Measurements from ENCODE around the gene RNF215. TPM values are rescaled to one million over a fixed set of nuclear protein-coding genes. Genes with fewer than 3 reads are reported as not detected.
A peak's percentile ranks its signal among the peaks of the same experiment; 100 is the strongest.
"Not testable (repeated sequence)": the region's sequence is repeated elsewhere in the genome, so short reads cannot be mapped to it uniquely, and the experiment has no call there.

The RNF215 gene
- polyA plus RNA-seq, 3 donors from 2014 or later = 0.38 to 1.1 (median 0.56) TPM

DNA sequence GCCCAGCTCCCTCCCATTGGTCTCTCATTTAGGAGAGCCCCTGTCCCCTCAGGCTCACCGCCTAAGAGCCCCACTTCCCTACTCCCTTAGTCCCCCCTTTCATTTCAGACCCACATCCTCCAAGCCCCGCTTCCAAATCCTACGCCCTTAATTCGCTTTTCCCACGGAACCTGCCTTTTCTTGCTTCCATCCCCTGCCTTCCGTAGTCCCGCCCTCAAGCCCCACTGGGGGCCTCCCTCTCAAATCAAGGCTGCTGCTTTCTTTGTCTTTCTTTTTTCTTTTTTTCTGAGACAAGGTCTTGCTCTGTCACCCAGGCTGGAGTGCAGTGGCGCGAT is 30.0 kb downstream of the RNF215 start:
- Mint-ChIP-seq H3K9me3 (no peaks in the 10 kb centered on the region), H3K36me3 (peaks cover 5 to 12% (median 6%) of the 10 kb centered on the region in 3 donors), H3K4me3 (peak overlapping the region; percentile 96 to 99 (median 97)), H3K27ac (peak overlapping the region; percentile 75 to 98 (median 97)), H3K4me1 (peaks cover 53 to 56% of the 10 kb centered on the region in 2 donors), H3K27me3 (ENCODE audit: low read depth in 3 of 3) (peaks cover 0 to 9% (median 4%) of the 10 kb centered on the region in 3 donors)
- DNase-seq = no peak

DNA sequence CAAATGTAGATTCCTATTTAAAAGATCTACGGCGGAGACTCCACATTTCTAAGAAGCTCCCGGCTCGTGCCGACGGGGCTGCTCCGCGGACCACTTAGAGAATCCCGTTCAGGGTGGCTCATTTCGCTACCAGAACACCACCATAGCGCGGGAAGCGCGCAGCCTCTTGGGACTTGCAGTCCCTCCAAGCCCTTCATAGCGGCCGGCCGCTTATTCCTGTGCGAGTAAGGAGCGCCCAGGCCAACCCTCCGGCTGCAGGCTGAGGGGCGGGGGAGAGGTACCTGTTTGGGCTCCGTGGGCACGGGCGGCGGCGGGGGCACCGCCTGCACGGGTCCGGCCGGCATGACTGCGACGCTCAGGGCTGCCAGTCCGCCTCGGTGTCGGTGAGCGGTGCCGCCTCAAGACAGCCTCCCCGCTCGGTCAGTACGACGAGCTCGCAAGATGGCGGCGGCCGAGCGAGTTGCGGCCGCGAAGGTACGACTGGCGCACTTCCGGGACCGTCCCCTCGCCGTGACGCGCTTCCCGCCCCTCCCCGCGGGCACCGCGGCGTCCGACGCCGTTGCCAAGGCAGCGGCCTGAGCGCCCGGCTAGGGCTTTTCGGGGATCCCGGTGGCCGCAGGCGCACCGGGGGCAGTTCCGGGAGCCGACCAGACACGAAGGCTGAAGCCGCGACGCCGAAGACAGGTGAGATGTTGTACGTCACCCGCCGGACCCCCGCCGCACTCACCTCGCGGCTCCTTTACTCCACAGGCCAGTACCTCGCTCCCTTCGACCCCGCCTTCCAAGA is 30.6 kb downstream of the RNF215 start, which contains the start of the genes CCDC157 and SF3A1:
TSS of gene CCDC157 (plus strand) at position 559 of the 787 bp plus-strand sequence. CDS start 8,994 bp downstream, outside the sequence.
TSS of gene SF3A1 (minus strand) at position 446 of the 787 bp plus-strand sequence. CDS start at position 344, 102 bp downstream.
- Mint-ChIP-seq H3K27me3 (ENCODE audit: low read depth in 3 of 3) (peaks cover 0 to 9% (median 4%) of the 10 kb centered on the region in 3 donors), H3K9me3 (no peaks in the 10 kb centered on the region), H3K4me1 (peaks cover 58 to 62% of the 10 kb centered on the region in 2 donors), H3K27ac (peak within 1 kb of the TSS; percentile 92 to 98 (median 97)), H3K4me3 (peak within 1 kb of the TSS; percentile 96 to 99 (median 97)), H3K36me3 (peaks cover 5 to 17% (median 7%) of the 10 kb centered on the region in 3 donors)
- peak; percentile 90 to 92 (median 92) for DNase-seq

DNA sequence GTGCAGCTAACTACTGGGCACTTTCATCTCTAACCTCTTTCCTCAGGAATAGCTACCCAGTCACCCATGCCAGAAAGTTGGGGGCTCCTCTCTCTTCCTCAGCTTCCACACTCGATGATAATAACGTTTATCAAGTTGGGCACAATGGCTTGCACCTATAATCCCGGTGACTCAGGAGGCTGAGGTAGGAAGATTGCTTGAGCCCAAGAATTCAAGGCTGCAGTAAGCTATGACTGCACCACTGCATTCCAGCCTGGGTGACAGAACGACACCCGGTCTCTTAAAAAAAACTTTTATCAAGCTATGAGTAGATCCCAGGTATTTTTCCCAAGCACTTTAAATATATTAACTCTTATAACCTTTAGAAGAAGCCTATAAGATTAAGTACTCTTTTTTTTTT is 32.6 kb downstream of the RNF215 start:
- peaks cover 0 to 9% (median 4%) of the 10 kb centered on the region in 3 donors for H3K27me3 Mint-ChIP-seq (ENCODE audit: low read depth in 3 of 3)
- DNase-seq = no peak
- H3K4me1 Mint-ChIP-seq = peaks cover 72 to 76% of the 10 kb centered on the region in 2 donors
- H3K9me3 Mint-ChIP-seq = no peaks in the 10 kb centered on the region
- peak overlapping the region in 4 of 5 donors; percentile 29 to 96 (median 64) for H3K4me3 Mint-ChIP-seq
- H3K36me3 Mint-ChIP-seq = peaks cover 10 to 28% (median 18%) of the 10 kb centered on the region in 3 donors
- peak overlapping the region; percentile 77 to 96 (median 85) for H3K27ac Mint-ChIP-seq

DNA sequence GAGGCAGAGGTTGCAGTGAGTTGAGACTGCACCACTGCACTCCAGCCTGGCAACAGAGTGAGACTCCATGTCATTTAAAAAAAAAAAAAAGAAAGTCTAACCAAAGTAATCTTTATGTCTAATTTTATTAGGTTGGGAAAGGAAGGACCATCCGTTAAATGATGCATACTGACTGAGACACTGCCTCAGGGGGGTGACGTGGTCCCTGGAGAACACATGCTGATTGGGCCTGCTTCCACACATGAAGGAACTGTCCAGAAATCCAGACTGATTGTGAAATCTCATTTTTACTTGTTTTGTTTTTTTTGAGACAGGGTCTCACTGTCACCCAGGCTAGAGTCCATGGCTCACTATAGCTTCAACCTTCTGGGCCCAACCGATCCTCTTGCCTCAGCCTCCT is 36.0 kb downstream of the RNF215 start:
- Mint-ChIP-seq H3K4me3 (peak overlapping the region in 1 of 5 donors; percentile 19), H3K4me1 (peaks cover 75 to 85% of the 10 kb centered on the region in 2 donors), H3K9me3 (no peaks in the 10 kb centered on the region), H3K27ac (peak overlapping the region in 3 of 6 donors; percentile 30 to 80 (median 49)), H3K27me3 (ENCODE audit: low read depth in 3 of 3) (peaks cover 0 to 3% (median 0%) of the 10 kb centered on the region in 3 donors), H3K36me3 (peaks cover 10 to 35% (median 18%) of the 10 kb centered on the region in 3 donors)
- DNase-seq = no peak

DNA sequence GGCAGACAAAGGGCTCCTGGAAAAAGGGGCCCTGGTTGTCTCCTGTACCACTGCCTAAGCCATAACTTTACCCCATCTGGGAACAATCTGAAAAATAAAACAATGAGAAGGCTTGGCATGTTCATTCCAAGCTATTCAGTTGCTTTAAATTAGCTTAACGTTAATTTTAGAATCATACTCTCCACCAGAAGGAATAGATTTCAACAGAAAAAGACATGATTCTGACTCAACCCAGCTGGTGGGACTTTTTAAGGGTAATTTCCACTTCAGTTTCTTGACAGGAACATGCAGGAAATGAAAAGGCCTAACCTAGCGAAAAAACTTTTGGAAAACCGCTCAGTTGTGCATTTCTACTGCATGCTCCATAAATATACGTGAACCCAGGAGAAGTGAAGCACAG is 38.4 kb downstream of the RNF215 start:
- no peak for DNase-seq
- Mint-ChIP-seq H3K4me1 (peaks cover 50 to 63% of the 10 kb centered on the region in 2 donors), H3K27me3 (ENCODE audit: low read depth in 3 of 3) (no peaks in the 10 kb centered on the region), H3K4me3 (no peak overlapping the region), H3K27ac (peak overlapping the region in 2 of 6 donors; percentile 11 to 29), H3K9me3 (no peaks in the 10 kb centered on the region), H3K36me3 (peaks cover 6 to 49% (median 18%) of the 10 kb centered on the region in 3 donors)

DNA sequence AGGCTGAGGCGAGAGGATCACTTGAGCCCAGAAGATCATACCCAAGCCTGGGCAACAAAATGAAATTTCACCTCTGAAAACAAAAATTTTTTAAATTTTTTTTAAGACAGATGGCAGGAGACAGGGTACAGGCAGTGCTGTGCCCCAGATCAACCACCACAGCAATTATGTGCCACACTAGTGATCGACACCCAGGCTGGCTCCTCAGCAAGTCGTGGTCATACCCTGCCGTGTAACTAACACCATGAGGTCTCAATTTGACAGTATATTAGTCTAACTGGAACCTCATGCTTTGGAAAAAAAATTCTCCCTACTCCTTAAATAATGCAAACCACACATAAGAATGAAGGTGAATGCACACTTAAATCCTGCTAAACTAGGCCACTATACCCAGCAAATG is 38.8 kb downstream of the RNF215 start:
- no peak overlapping the region for H3K4me3 Mint-ChIP-seq
- no peaks in the 10 kb centered on the region for H3K9me3 Mint-ChIP-seq
- H3K4me1 Mint-ChIP-seq = peaks cover 46 to 59% of the 10 kb centered on the region in 2 donors
- no peaks in the 10 kb centered on the region for H3K27me3 Mint-ChIP-seq (ENCODE audit: low read depth in 3 of 3)
- H3K36me3 Mint-ChIP-seq = peaks cover 6 to 51% (median 22%) of the 10 kb centered on the region in 3 donors
- peak overlapping the region in 2 of 6 donors; percentile 11 to 29 for H3K27ac Mint-ChIP-seq
- no peak for DNase-seq

DNA sequence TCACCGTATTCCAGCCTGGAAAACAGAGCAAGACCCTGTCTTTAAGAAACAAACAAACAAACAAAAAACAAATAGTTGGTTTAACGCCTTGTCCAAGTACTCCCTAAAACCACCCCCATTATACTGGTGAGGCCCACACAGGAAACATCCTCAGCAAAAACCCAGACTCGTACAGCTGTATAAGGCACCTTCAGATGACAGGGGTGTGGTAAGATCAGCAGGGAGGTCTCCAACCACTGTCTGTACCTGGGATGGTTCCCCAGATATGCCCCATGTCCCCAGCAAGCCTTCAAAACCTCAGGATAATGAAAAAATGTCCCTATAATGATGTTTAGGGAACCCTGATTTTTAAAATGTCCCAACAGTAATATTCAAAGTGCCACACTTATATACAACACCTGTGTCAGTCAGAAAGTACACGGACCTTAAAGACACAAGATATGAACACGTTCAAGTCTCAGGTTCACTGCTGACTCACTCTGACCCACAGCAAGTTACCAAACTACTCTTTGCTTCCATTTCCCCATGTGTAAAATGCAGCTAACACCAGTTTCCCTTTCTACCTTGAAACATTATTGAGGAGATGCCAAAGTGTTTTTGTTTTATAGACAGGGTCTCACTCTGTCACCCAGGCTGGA is 39.8 kb downstream of the RNF215 start:
- Mint-ChIP-seq H3K27me3 (ENCODE audit: low read depth in 3 of 3) (no peaks in the 10 kb centered on the region), H3K4me1 (peaks cover 36 to 49% of the 10 kb centered on the region in 2 donors), H3K9me3 (no peaks in the 10 kb centered on the region), H3K4me3 (peak overlapping the region in 1 of 5 donors; percentile 18), H3K36me3 (peaks cover 9 to 54% (median 20%) of the 10 kb centered on the region in 3 donors), H3K27ac (peak overlapping the region in 2 of 6 donors; percentile 34 to 36)
- DNase-seq = no peak

DNA sequence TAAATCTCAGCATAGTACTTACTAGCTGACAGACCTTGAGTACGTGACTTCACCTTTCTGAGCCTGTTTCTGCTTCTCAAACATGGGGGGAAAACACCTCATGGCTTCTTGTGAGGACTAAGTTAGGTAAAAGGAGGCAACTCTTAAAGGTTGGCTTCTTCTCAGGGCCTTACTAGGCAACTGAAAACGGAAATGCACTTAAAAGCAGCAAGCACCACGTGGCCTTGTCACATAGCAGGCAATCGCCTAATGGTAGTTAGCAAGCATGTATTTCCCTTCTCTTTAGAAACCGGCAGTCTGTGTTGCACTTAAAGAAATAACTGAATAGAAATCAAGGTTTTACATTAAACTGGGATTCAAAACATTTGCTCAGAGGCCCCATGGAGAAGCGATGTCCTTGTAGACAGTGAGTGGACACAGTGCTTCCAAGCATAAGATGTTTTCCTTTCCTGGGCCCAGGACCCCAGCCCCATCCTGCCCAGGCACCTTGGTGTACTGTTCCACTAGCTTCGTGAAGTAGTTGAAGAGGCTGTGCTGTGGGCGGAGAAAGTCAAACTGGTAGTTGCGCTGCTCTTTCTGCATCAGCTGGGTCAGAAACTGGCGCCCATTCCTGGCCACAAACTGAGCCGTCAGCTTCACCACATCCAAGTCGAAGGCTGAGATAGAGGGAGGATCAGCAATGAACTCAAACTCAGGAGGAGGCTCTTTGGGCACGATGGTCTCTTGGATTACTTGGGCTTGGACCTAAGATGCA is 42.6 kb downstream of the RNF215 start:
- H3K27ac Mint-ChIP-seq = no peak overlapping the region
- H3K36me3 Mint-ChIP-seq = peaks cover 5 to 61% (median 20%) of the 10 kb centered on the region in 3 donors
- no peak overlapping the region for H3K4me3 Mint-ChIP-seq
- H3K27me3 Mint-ChIP-seq (ENCODE audit: low read depth in 3 of 3) = peaks cover 0 to 3% (median 3%) of the 10 kb centered on the region in 3 donors
- H3K4me1 Mint-ChIP-seq = peaks cover 15 to 27% of the 10 kb centered on the region in 2 donors
- H3K9me3 Mint-ChIP-seq = no peaks in the 10 kb centered on the region
- no peak for DNase-seq

DNA sequence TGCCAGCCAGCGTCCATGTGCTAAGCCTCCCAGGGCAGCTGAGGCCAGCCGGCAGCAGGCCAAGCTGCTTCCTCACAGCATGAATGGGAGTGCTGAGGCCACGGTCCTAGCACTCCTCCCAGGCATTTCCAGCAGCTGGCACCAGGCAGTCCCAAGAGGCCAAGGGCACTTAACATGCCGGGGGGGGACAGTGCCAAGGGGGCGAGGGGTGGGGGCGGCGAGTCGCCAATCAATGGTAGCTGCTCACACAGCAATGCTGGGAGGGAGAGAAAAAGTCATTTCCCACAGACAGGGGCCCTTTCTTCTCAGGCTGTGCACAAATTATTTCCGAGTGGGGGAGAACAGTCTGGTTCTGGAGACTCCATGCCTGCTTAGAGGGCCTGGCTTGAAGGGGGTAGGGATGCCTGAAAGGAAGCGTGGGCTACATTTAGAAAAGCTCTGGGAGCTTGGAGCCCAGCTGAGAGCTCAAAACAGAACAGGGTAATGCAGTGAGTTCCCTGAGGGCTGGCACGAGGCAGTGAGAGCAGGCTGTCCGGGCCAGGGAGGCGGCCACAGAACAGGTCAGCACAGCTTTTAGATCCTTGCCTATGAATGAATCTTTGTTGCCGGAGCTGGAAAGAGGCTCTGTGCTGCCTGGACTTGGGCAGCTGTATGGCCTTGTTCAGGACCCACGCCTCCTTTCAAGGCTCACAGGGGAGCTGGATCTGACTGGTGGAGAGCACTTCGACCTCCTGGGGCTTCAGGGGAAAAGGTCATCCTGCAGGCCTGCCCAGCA is 46.1 kb downstream of the RNF215 start:
- no peak overlapping the region for H3K4me3 Mint-ChIP-seq

DNA sequence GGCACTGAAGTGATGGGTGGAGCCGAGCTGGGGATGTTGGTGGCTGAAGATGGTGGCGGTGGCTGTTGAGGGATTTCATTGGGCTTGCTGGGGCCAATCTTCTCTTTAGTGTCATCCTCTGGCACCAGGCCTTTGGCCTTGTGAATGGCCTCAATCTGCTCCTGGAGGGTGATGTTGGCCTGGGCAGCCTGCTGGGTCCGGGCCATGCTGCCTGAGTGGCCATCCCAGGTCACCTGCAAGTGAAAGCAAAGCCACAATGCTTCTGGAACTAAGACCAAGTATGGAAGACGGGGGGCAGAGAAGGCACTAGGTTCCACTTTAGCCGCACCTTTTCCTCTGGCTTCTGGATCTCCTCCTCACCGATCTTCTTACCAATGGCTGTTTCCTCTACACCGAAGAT is 48.4 kb downstream of the RNF215 start:
- no peaks in the 10 kb centered on the region for H3K9me3 Mint-ChIP-seq
- no peaks in the 10 kb centered on the region for H3K4me1 Mint-ChIP-seq
- peaks cover 7 to 68% (median 32%) of the 10 kb centered on the region in 3 donors for H3K36me3 Mint-ChIP-seq
- H3K27ac Mint-ChIP-seq = no peak overlapping the region
- no peak for DNase-seq
- H3K27me3 Mint-ChIP-seq (ENCODE audit: low read depth in 3 of 3) = peaks cover 2 to 5% (median 3%) of the 10 kb centered on the region in 3 donors
- no peak overlapping the region for H3K4me3 Mint-ChIP-seq

More for the DNA sequence above, 46.1 kb downstream of the RNF215 start:
- Mint-ChIP-seq H3K9me3 (no peaks in the 10 kb centered on the region), H3K36me3 (peaks cover 7 to 63% (median 31%) of the 10 kb centered on the region in 3 donors), H3K27me3 (ENCODE audit: low read depth in 3 of 3) (peaks cover 2 to 5% (median 3%) of the 10 kb centered on the region in 3 donors), H3K27ac (no peak overlapping the region), H3K4me1 (peaks cover 0 to 1% of the 10 kb centered on the region in 2 donors)
- DNase-seq = no peak

DNA sequence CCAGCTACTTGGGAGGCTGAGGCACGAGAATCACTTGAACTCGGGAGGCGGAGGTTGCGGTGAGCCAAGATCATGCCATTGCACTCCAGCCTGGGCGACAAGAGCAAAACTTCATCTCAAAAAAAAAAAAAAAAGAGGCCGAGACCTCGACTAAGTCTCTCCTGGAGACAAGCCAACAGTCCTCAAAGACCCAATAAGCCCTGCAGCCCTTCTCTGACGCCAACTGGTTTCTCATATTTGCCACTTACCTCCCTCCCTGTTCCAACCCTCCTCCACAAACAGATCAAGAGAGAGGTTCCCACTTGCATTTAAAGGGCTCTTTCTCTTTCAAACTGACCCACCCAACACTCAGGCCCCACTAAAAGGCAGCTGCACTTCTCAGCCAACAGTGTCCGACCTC is 48.9 kb downstream of the RNF215 start:
- H3K27ac Mint-ChIP-seq = peak overlapping the region in 1 of 6 donors; percentile 4

DNA sequence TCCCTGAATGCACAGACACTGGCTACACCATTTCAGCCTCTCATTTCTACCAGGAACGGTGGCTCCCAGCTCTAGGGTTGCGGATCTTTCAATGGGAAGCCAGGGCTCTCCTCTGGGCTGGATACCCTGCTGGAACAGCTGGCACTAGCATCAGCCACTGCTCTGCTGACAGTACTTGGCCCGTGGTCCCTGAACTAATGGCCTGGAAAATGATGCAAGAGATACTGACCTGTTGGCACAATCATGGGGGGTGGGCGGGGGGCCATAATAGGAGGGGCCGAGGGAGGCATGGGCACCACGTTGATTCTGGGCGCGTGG is 49.8 kb downstream of the RNF215 start:
- Mint-ChIP-seq H3K36me3 (peaks cover 3 to 60% (median 26%) of the 10 kb centered on the region in 3 donors), H3K27me3 (ENCODE audit: low read depth in 3 of 3) (peaks cover 2 to 5% (median 3%) of the 10 kb centered on the region in 3 donors), H3K4me1 (no peaks in the 10 kb centered on the region), H3K4me3 (no peak overlapping the region), H3K27ac (no peak overlapping the region), H3K9me3 (no peaks in the 10 kb centered on the region)
- DNase-seq = no peak

More for the DNA sequence above, 48.9 kb downstream of the RNF215 start:
- H3K36me3 Mint-ChIP-seq = peaks cover 5 to 67% (median 29%) of the 10 kb centered on the region in 3 donors
- not testable (repeated sequence) for DNase-seq; H3K4me3 Mint-ChIP-seq; H3K9me3 Mint-ChIP-seq; H3K27me3 Mint-ChIP-seq (ENCODE audit: low read depth in 3 of 3); H3K4me1 Mint-ChIP-seq

Measured in immature natural killer cell (primary cell).